Caco-2 (cell line): Measurements from ENCODE around the gene FCN2. TPM values are rescaled to one million over a fixed set of nuclear protein-coding genes. Genes with fewer than 3 reads are reported as not detected.

Experiments used
- BruUV-seq: library from RNA; stranded (reverse); fragments of 400-500 nt; replicated peaks from 2 replicates; lab custom pipeline; 2021; lab: Mats Ljungman, UMichigan
- CTCF ChIA-PET: fragments of 300-600 bp; sonication (Branson Sonifier 250); formaldehyde crosslinking; loops from one replicate; lab custom pipeline; 2022; ENCODE audit warnings: antibody characterized with exemption; lab: Charles Lee
- POLR2A ChIA-PET: fragments of 300-600 bp; sonication (Branson Sonifier 250); formaldehyde crosslinking; loops from one replicate; lab custom pipeline; 2022; ENCODE audit warnings: antibody characterized with exemption; lab: Charles Lee
- DNase-seq, 2 experiments: peaks; one replicate each; pipeline versions ENCODE4 v3.0.0 to v3.0.0-alpha.2; 2020 to 2022
- H3K27me3 ChIP-seq: replicated peaks from 2 replicates; pipeline ENCODE4 v1.6.0; 2011; ENCODE audit warnings: low read length; ENCODE audit not compliant: control insufficient read depth, insufficient read depth
- H3K36me3 ChIP-seq: 2 replicates; pipeline ENCODE4 v1.5.1; 2011; ENCODE audit warnings: low read length; ENCODE audit not compliant: control insufficient read depth, insufficient read depth
- H3K4me1 ChIP-seq: fragments of 250-450 bp; sonication (Bioruptor Pico); 2 replicates; pipeline ENCODE4 v1.5.1; 2020; ENCODE audit warnings: mild to moderate bottlenecking
- H3K4me3 ChIP-seq: 2 replicates; pipeline ENCODE4 v1.5.1; 2011; ENCODE audit warnings: low read depth, mild to moderate bottlenecking, control low read depth, low read length
- H3K9me3 ChIP-seq: fragments of 250-450 bp; sonication (Bioruptor Pico); 2 replicates; pipeline ENCODE4 v1.5.1; 2020; ENCODE audit warnings: mild to moderate bottlenecking, moderate library complexity
- H3K27ac Mint-ChIP-seq: one replicate; pipeline ENCODE4 v1.8.0; 2022; ENCODE audit warnings: mixed read lengths; ENCODE audit not compliant: unreplicated experiment
- H3K27me3 Mint-ChIP-seq: one replicate; pipeline ENCODE4 v1.8.0; 2022; ENCODE audit warnings: mixed read lengths; ENCODE audit not compliant: insufficient read depth, unreplicated experiment
- H3K36me3 Mint-ChIP-seq: one replicate; pipeline ENCODE4 v1.8.0; 2022; ENCODE audit warnings: mild to moderate bottlenecking, mixed read lengths; ENCODE audit not compliant: insufficient read depth, unreplicated experiment
- H3K4me1 Mint-ChIP-seq: one replicate; pipeline ENCODE4 v1.8.0; 2022; ENCODE audit warnings: low read depth, mixed read lengths; ENCODE audit not compliant: unreplicated experiment
- H3K4me3 Mint-ChIP-seq: one replicate; pipeline ENCODE4 v1.8.0; 2022; ENCODE audit warnings: mild to moderate bottlenecking, moderate library complexity, mixed read lengths; ENCODE audit not compliant: unreplicated experiment
- H3K9me3 Mint-ChIP-seq: one replicate; pipeline ENCODE4 v1.8.0; 2022; ENCODE audit warnings: mixed read lengths; ENCODE audit not compliant: unreplicated experiment
- CTCF ChIP-seq, 2 experiments: fragments of 200-600 bp in 1 of 2; IDR thresholded peaks; 1 replicate in 1 of 2; 2 replicates in 1 of 2; pipeline versions ENCODE4 v1.5.1 to v1.8.0; 2011 to 2022; ENCODE audit warnings: antibody characterized with exemption in 1 of 2, control low read depth in 1 of 2, inconsistent platforms in 1 of 2, low read depth in 1 of 2, low read length in 1 of 2, mild to moderate bottlenecking in 1 of 2, moderate library complexity in 1 of 2; ENCODE audit not compliant: insufficient read depth in 1 of 2, severe bottlenecking in 1 of 2, unreplicated experiment in 1 of 2
- intact Hi-C: fragments of 100-400 bp; cut with micrococcal nuclease; formaldehyde crosslinking; loops from one replicate; pipeline ENCODE4 v1.10.0; 2022; ENCODE audit not compliant: unreplicated experiment
- total RNA-seq: library from RNA; stranded (reverse); gene quantifications from 2 replicates; pipeline ENCODE4 v1.2.3, GENCODE V29; 2022

The FCN2 gene
- total RNA-seq, 1 experiment from 2014 or later = not detected

GRCh38 chr9:134843740-134844139 is 36.9 kb upstream of the FCN2 start:
- Mint-ChIP-seq H3K36me3 (no peaks in the 10 kb centered on the region), H3K4me1 (no peaks in the 10 kb centered on the region), H3K9me3 (no peaks in the 10 kb centered on the region), H3K27me3 (no peaks in the 10 kb centered on the region), H3K27ac (no peak overlapping the region), H3K4me3 (no peak overlapping the region)
- CTCF ChIA-PET = no interaction called here
- no peak overlapping the region for H3K4me3 ChIP-seq
- DNase-seq = no peak
- no peaks in the 10 kb centered on the region for H3K27me3 ChIP-seq
- TF ChIP-seq CTCF (IDR thresholded peaks at IDR 0.05; ENCODE audit: insufficient read depth in 1 of 2, low read depth in 1 of 2, low read length in 1 of 2, severe bottlenecking in 1 of 2, unreplicated experiment in 1 of 2) = no peak
- intact Hi-C loops = no loop called here
- POLR2A ChIA-PET = no interaction called here
- H3K36me3 ChIP-seq = no peaks in the 10 kb centered on the region
- H3K4me1 ChIP-seq = no peaks in the 10 kb centered on the region
- BruUV-seq = no TSS peak
- no peaks in the 10 kb centered on the region for H3K9me3 ChIP-seq

- no peak overlapping the region for H3K4me3 Mint-ChIP-seq
- no peak for TF ChIP-seq CTCF (IDR thresholded peaks at IDR 0.05; ENCODE audit: insufficient read depth in 1 of 2, low read depth in 1 of 2, low read length in 1 of 2, severe bottlenecking in 1 of 2, unreplicated experiment in 1 of 2)
- no peaks in the 10 kb centered on the region for H3K27me3 Mint-ChIP-seq
- H3K27me3 ChIP-seq = no peaks in the 10 kb centered on the region
- no TSS peak for BruUV-seq
- H3K9me3 Mint-ChIP-seq = no peaks in the 10 kb centered on the region
- no peaks in the 10 kb centered on the region for H3K36me3 ChIP-seq
- no peak overlapping the region for H3K4me3 ChIP-seq
- ChIA-PET CTCF (no interaction called here), POLR2A (no interaction called here)
- H3K4me1 Mint-ChIP-seq = no peaks in the 10 kb centered on the region
- no peaks in the 10 kb centered on the region for H3K4me1 ChIP-seq
- intact Hi-C loops = no loop called here
- no peak for DNase-seq
- no peak overlapping the region for H3K27ac Mint-ChIP-seq
- no peaks in the 10 kb centered on the region for H3K36me3 Mint-ChIP-seq
- H3K9me3 ChIP-seq = no peaks in the 10 kb centered on the region
Observed at GRCh38 chr9:134844821-134845220, 35.8 kb upstream of the FCN2 start.

- DNase-seq = no peak
- intact Hi-C loops = no loop called here
- no peak overlapping the region for H3K27ac Mint-ChIP-seq
- POLR2A ChIA-PET = no interaction called here
- Histone ChIP-seq H3K36me3 (no peaks in the 10 kb centered on the region), H3K4me3 (no peak overlapping the region), H3K27me3 (no peaks in the 10 kb centered on the region), H3K4me1 (no peaks in the 10 kb centered on the region), H3K9me3 (no peaks in the 10 kb centered on the region)
- BruUV-seq = no TSS peak
- CTCF ChIA-PET = no interaction called here
- no peak for TF ChIP-seq CTCF (IDR thresholded peaks at IDR 0.05; ENCODE audit: insufficient read depth in 1 of 2, low read depth in 1 of 2, low read length in 1 of 2, severe bottlenecking in 1 of 2, unreplicated experiment in 1 of 2)
- H3K4me1 Mint-ChIP-seq = no peaks in the 10 kb centered on the region
- no peak overlapping the region for H3K4me3 Mint-ChIP-seq
- no peaks in the 10 kb centered on the region for H3K9me3 Mint-ChIP-seq
- no peaks in the 10 kb centered on the region for H3K27me3 Mint-ChIP-seq
- H3K36me3 Mint-ChIP-seq = no peaks in the 10 kb centered on the region
Observed at GRCh38 chr9:134846187-134846586, 34.4 kb upstream of the FCN2 start.
